IPS DF 4.7 (cell line): ENCODE results near the gene RNF157.

Experiments
- DNase-seq: peaks from one replicate; pipeline ENCODE4 v3.0.0-alpha.2; 2013; ENCODE audit warnings: low spot score; ENCODE audit errors: extremely low read depth

Gene RNF157

GRCh38 chr17:76141212-76142038 lies 98.9 kb downstream of the RNF157 start, which contains the start of gene FOXJ1:
Gene FOXJ1, minus strand, starts transcription at chr17:76141245. Its CDS starts 850 bp downstream, at chr17:76140395.
- no peak for DNase-seq

DNA sequence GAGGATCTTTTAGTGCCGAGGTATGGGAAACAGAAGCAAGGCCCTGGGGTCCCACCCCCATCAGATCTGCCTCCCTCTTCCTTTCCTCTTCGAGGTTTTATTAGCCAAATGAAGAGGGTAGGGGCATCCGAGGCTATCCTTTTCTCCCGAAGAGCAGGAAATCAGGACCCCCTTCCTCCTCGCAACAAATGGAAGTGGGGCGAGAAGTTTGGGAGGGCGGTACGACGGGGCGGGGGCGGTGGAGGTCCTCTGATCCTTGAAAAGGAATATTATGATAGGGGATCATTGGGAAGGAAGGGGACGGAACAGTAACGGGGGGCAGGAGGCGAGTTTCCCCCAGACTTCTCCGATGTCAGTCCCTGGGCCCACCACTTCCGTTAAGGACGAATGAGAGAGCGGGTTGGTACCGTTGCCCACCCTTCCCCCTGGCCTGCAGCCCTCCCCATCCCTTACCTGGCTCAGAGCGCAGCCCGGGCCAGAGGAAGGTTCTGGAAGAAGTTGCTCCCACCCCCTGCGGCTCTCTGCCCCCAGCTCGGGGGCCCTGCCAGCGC lies 99.6 kb downstream of the RNF157 start:
- no peak for DNase-seq

- no peak for DNase-seq
Observed at GRCh38 chr17:76139801-76140660, 100.3 kb downstream of the RNF157 start.

DNA sequence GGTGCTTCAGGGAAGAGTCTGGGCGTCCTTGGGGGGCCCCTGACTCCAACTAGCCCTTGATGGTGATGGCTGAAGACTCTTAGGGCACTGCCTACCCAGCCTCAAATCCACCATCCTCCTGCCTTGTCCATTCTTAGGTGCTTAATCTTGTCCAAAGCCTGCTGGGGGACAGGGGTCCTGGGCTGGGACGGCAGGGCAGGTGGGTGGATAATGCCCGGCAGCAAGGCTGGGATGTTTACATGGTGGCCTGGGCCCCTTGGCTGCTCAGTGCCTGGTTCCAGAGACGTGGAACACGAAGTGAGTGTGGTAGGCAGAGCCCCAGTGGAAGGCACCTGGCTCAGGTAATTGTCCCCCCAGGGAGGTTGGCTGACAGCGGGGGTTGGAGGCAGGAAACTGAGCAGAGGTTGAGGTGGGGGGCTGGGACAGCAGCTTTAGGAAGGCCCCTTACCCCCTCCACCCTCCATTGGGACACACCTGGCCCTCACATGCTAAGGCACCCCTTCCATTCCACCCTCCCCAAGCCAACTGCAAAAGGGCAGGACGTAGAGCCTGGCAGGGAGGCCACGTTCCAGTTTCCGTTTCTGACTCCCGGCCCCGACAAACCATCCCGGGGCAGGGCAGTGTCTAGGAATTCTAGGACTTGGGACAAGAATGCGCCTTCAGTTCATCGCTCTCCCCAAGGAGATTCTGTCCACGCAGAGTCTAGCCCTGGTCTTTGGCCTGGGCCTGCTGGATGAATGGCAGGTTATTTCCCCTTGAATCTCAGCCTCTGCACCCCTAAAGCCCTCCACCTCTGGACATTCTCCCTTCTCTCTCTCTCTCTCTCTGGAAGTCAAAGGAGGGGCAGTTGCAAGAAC lies 101.2 kb downstream of the RNF157 start:
- no peak for DNase-seq

GRCh38 chr17:76138234-76138895 lies 101.9 kb downstream of the RNF157 start:
- DNase-seq, result no peak

GRCh38 chr17:76137351-76138233 lies 102.7 kb downstream of the RNF157 start:
- DNase-seq, result no peak

DNA sequence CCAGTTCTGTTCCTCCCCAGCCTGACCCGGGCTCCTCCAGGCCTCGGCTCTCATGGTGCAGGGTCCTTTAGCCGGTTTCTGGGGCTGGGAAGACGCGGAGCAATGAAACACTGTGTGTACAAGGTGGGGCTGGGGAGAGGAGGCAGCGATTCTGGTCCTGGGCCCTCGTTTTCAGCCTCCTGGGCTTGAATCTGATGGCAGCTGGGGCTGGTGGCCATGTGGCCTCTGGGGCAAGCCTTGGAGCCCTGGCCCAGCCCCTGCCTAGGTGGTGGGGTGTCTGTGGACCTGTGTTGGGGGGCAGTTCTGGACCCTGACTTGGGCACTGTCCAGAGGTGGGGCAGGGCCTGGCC lies 103.3 kb downstream of the RNF157 start:
- no peak for DNase-seq

DNA sequence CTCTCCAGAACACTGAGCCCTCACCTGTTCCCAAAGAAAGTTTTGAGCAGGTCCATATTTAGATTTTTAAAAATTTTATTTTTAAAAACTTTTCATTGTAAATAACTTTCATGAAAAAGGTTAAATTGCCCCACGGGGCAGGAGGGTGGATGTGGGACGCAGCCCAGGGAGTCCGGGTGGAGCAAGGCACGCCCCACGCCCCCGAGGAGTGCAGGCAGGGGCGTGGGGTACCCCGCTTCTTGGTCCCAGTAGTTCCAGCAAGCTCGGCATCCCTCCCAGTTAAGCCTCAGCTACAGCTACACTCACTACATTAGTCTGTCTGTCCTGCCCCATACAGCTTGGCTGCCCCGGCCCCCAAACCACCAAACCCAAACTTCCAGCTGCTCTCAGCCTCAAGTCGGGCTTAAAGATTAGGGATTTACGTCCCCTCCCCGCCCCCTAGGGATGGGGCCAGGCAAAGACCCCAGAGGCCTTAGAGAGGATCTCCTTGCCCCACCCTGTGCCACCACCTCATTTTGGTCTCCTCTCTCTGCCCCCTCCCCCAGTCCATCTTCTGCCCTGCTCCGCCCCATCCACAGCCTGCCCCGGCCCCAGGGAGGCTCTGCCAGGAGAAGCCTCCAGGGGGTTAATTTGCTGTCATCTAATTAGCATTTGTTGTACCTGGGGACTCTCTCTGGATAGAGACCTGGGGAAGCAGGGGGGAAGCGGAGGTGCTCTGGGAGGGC lies 103.9 kb downstream of the RNF157 start:
- DNase-seq, result no peak

DNA sequence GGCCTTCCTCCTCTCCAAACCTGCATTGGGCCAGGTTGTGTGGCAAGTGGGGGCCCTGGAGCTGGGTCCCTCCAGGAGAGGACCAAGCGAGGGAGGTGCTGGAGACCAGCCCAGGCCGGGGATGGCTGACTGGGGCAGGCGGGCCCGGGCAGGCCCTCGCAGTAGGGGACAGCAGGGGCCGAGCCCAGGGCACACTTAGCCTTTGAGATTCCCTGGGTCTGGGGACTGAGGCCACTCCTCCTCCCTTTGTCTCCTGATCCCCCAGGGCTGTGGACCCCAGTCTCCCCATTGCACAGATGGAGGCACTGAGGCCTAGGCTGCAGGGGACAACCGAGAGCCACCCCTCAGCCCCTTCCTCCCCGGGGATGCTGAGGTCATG lies 104.5 kb downstream of the RNF157 start:
- no peak for DNase-seq

DNA sequence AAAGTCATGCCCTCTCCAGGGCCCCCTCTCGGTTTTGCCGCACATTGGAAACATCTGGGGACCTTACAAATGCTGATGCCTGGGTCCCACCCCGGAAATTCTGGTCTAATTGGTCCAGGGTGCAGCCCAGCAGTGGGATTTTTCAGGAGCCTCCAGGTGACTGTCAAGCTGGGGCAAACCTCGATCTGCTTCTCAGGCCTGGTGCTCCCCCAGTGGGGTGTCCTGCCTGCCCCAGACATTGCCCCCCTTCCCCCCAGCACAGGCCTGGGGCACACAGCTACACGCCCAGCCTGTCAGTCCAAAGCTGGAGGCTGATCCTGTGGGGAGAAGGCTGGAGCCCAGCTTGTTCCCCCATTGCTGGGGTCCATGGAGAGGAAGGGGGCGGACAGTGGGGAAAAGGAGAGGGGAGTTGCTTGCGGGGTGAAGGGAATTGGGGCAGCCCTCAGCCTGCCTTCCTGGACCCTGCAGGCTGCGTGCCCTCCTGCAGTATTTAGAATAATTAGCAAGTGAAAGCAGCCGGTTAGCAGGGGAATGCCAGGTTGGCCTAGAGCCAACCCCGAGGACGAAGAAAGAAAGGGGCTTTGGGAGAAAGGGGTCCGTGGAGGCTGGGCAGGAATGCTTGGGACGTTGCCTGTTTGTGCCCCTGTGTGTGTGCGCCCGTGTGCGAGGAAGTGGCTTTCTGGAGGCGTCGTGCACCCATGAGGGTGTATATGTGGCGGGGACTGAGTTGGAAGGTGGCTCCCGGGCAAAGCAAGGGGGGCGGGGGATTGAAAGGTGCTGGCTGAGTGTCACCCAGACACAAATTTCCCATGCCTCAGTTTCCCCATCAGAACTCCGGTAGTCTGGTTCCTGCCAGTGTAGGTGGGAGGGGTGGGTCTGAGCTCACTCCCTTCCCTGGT lies 105.1 kb downstream of the RNF157 start:
- DNase-seq, result no peak

DNA sequence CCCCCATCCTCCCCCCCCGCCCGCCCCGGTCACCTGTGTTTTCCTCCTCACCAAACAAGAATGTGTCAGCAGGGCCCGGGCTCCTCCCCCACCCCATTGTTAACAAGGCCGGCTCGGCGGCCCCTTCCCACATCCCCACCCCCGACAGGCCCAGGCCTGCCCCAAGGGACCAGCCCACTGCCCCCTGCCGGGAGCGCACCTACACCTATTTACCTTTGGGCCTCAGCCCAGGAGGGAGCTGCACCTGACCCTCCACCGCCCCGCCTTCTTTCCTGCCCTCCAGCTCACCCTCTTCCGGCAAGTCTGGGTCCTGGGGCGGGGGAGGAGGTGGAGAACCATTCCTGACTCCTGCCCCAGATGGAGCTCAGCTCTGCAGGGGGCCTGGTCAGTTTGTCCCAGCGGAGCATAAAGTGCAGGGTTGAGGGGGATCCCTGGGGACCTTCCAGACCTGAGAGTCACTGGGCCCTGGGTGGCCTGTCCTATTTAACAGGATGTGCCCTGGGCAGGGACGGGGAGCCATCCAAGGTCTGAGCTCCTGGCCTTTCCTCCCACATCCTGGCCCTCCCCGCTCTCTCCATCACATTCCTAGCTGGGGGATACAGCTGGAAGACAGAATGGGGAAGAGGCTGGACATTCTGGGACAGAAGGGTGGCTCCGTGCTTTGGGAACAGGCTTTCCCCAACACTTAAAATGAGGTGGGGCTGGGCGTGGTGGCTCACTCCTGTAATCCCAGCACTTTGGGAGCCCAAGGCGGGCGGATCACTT lies 107.5 kb downstream of the RNF157 start:
- DNase-seq, result no peak

- DNase-seq, result no peak
Observed at GRCh38 chr17:76131692-76132573, 108.4 kb downstream of the RNF157 start.

- DNase-seq, result no peak
Observed at GRCh38 chr17:76131051-76131691, 109.1 kb downstream of the RNF157 start.

- DNase-seq, result no peak
Observed at GRCh38 chr17:76130473-76130872, 109.8 kb downstream of the RNF157 start.

- no peak for DNase-seq
Observed at GRCh38 chr17:76125922-76126321, 114.4 kb downstream of the RNF157 start.

GRCh38 chr17:76125391-76125675 lies 115.0 kb downstream of the RNF157 start:
- DNase-seq, result no peak
